ENCODE results near the gene EFCAB9.

The EFCAB9 gene

GRCh38 chr5:172245046-172245445 lies 51.1 kb downstream of the EFCAB9 start:
- no peak for DNase-seq

GRCh38 chr5:172245703-172246125 lies 51.7 kb downstream of the EFCAB9 start:
- no peak for DNase-seq

DNA sequence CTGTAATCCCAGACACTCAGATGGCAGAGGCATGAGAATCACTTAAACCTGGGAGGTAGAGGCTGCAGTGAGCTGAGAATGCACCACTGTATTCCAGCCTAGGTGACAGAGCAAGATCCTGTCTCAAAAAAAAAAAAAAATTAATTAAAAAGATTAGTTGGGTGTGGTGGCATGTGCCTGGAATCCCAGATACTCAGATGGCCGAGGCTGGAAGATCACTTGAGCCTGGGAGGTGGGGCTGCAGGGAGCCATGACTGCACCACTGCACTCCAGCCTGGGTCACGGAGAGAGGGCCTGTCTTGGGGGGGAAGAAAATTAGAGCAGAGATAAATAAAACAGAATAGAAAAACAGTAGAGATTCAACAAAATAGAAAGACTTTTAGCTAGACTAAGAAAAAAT lies 54.7 kb downstream of the EFCAB9 start:
- no peak for DNase-seq

GRCh38 chr5:172251419-172251818 lies 57.4 kb downstream of the EFCAB9 start:
- no peak for DNase-seq

DNA sequence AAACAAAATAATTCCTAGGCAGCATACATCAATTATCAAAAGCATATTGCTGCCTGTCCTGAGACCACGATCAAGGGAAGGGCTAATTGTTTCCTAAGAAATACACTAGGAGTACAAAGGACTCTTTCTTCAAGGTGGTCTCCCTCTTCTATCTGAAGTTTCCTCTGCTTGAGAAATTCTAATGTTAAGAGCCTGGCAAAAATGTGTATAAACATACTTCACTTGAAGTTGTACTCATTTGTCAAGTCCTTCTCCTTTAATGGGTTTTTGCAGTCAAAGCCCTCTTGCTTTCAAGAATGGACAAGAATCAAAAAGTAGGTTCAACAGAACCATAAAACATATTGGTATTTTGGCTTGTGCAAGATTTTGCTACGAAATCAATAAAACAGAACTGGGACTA lies 58.5 kb downstream of the EFCAB9 start:
- no peak for DNase-seq
